GM19438 (cell line): ENCODE data around the gene SLC22A14.
"Not testable (repeated sequence)": the region's sequence is repeated elsewhere in the genome, so short reads cannot be mapped to it uniquely, and the experiment has no call there.

Experiments
- ATAC-seq: cut with Tn5 transposase; IDR thresholded peaks from one replicate; pipeline ENCODE4 v1.9.1; 2021; ENCODE audit warnings: low read depth; ENCODE audit not compliant: unreplicated experiment

SLC22A14 gene

DNA sequence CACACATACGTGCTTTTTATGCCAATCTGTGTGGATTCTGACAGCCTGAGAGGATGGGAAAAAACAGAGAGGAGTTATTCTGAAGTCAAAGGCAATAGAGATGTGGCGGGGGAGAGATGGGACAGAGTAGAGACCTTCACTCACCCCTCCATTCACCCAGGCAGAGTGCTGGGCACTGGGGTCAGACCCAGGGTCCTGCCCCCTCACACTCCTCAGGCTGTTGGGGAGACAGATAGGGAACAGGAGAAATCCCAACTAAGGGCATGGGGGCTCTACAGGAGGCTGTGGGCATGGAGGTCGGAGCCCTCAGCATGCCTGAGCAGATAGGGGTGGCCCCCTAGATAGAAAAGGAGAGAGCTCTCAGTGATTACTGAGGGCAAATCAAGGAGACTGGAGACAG lies 30.3 kb downstream of the SLC22A14 start:
- no peak for ATAC-seq

DNA sequence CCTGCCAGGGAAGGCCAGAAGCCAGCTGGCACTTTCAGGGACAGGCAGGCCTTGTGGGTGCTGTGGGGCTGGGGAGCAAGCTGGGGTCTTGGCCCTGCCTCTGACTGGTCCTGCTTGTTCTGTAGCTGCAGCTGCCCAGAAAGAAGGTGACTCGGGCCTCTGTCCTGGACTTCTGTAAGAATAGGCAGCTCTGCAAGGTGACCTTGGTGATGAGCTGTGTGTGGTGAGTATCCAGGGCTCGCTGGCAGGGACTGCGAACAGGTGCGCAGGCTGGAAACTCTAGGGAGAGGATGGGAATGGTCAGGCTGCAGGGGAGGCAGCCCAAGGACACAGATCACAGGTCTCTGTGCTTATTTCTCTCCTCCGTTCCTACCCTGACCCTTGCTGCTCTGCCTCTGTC lies 31.2 kb downstream of the SLC22A14 start:
- no peak for ATAC-seq

GRCh38 chr3:38313695-38314094 lies 31.6 kb downstream of the SLC22A14 start:
- no peak for ATAC-seq

GRCh38 chr3:38314112-38314763 lies 32.1 kb downstream of the SLC22A14 start:
- no peak for ATAC-seq

GRCh38 chr3:38314764-38315487 lies 32.8 kb downstream of the SLC22A14 start:
- ATAC-seq: no peak

DNA sequence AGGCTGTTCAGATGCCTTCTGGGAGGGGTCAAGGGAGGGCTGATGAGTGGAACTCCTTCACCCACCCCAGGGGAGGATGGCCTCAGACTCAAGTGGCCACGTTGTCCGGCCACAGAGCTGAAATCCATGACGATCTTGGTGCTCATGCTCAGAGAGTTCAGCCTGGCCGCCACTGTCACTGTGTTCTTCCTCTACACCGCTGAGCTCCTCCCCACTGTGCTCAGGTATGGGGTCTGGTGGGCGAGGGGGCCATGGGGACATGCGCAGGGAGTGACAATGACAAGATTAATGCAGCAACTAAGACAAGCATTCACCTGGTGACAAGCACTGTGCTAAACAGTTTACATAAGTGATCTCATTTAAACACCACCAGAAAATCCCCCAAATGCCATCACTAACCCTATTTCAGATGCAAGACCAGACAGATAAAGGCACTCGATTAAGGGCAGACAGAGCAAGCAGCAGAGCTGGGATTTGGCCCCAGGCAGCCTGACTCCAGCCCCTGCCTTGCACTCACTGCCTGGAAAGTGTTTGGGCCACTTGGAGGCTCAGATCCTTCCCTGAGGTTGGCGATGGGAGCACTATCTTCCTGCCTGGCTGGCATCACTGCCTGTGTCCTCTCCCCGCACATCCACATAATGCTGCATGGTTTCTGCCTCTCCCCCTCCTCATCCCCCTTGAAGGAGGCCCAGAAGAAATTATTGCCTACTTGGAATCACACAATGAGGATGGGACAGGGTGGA lies 33.6 kb downstream of the SLC22A14 start:
- ATAC-seq: no peak

DNA sequence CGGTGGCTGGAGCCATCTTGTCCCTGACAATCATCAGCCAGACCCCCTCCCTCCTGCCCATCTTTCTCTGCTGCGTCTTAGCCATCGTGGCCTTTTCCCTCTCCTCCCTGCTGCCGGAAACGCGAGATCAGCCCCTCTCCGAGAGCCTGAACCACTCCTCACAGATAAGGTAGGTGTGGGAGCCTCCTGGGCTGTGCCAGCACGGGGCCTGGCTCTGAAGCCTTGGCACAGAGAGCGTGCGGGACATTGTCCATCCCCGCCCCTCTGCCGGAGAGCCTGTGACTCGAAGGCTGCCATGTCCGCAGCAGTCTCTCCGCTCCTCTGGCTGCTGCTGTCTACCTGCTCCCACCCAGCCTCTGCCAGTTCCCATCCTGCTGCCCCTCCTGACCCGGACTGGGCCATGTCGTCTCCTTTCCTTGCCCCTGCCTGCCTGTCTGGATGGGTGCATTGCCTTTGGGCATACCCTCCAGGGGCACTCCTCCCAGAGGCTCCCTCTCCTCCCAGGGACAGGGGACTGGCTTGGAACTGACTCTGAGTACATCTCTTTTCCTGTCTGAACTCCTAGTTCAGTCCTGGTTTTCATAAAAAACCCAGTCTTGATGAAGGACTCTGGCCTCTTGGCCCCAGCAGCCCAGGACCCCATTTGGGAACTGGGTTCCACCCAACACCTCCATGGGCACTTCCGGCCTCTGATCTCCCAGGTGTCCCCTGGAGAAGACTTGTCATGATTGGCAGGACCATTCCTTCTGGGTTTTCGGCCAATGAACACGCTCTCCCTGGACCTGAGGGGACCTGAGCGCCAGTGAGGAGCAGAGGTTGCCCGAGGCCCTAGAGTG lies 34.5 kb downstream of the SLC22A14 start:
- no peak for ATAC-seq

- ATAC-seq: no peak
Measured at GRCh38 chr3:38317192-38317759, 35.2 kb downstream of the SLC22A14 start.

DNA sequence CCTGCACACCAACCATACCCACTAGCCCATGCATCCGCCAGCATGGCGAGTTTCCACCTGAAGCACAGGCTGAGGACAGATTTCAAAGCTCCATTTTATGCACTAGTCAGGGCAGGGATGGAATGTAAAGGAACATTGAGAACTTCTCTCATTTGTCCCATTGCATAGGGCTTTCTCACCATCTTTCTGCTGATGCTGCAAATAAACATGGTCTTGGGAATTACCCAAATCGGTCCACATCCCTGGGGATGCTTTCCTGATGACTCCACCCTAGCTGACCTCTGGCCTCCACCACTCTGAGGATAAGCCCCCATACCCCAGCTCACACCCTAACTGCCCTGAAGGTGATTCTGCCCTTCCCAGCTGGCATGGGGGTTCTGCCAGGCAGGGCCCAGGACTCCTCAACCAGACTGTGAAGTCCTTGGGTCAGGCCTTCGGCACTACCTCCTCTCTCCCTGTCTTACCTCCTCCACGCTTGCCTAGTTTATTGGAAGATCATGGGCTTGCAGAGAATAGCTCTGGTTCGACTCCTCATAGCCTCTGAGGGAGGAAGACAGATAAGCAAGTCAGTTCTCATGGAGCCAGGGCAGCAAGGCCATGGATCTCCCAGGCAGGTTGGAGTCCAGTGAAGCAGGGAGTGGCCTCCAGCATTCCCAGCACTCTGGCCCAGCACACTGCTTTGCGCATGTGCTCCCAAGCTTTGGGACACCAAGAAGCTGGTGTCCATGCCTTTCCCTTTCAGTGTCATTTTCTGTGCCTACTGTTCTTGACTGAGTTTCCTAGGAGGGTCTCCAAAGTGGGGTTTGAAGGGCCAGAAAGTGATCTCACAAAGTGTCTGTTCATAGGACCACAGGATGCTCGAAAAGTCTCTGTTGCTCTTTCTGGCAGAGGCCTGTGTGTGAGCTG lies 36.9 kb downstream of the SLC22A14 start:
- no peak for ATAC-seq

DNA sequence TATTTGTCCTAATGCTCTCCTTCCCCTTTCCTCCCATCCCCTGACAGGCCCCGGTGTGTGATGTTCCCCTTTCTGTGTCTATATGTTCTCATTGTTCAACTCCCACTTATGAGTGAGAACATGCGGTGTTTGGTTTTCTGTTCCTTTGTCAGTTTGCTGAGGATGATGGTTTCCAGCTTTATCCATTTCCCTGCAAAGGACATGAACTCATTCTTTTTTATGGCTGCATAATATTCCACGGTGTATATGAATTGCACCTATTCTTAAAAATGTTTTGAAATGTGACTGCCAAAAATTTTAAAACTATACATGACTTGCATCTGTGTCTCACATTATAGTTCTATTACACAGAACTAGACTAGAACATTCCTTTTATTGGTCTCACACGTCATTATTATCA lies 38.5 kb downstream of the SLC22A14 start:
- ATAC-seq: not testable (repeated sequence)

DNA sequence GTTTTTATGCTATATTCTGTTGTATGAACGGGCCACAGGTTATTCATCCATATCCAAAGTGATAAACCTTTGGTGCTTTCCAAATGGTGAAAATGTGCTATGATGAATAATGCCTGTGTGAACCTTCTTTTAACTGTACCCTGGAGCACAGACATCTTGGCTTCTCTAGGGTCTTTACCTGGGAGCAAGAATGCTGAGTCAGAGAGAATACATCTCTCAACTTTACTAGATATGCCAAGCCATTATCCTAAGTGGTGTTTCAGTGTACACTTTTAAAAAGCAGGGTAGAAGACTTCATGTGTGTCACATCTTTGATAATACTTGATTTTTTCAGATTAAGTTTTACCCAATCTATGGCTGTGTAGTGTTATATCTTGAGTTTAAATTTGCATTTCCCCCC lies 41.0 kb downstream of the SLC22A14 start:
- ATAC-seq: no peak

DNA sequence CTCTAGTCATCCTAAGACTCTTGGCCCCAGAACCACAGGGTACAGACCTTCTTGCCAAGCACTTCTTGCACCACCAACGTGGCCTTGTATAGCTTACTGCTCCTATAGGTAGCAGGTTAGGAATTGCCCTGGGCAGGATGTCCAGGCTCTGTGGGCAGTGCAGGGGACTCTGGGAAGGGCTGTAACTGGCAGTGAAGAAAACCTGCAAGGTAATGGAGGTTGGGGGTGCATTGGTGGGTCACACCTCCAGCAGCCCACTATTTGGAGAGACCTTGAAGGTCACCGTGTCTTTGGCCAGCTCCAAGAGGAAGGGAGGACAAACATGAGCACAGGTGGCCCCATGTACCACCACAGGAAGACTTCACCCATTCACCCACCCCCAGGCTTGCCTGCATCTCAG lies 43.2 kb downstream of the SLC22A14 start:
- ATAC-seq: no peak

DNA sequence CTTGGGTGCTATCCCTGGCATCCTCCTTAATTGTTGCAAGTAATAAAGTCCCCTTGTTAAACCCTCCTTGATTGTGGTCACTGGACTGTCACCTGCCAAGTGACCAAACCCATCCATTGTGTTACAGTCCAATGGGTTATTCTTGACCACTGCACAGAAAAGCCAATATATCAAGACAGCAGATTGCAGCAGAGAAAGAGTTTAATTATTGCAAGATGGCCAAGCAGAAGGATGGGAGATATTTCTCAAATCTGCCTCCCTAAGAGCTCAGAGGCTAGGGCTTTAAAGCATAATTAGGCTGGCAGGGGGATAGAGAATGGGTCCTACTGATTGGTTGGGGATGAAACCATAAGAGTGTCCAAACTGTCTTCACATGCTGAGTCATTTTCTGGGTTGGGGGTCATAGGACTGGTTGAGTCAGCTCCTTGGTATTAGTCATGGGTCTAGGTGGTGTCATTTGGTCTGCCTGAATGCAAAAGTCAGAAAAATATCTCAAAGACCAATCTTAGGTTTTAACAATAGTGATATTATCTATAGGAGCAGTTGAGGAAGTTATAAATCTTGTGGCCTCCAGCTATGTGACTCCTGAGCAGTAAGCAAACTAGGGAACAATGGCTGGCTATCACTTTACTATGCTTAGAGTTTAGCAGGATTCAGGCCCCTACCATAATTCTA lies 45.4 kb downstream of the SLC22A14 start:
- no peak for ATAC-seq

DNA sequence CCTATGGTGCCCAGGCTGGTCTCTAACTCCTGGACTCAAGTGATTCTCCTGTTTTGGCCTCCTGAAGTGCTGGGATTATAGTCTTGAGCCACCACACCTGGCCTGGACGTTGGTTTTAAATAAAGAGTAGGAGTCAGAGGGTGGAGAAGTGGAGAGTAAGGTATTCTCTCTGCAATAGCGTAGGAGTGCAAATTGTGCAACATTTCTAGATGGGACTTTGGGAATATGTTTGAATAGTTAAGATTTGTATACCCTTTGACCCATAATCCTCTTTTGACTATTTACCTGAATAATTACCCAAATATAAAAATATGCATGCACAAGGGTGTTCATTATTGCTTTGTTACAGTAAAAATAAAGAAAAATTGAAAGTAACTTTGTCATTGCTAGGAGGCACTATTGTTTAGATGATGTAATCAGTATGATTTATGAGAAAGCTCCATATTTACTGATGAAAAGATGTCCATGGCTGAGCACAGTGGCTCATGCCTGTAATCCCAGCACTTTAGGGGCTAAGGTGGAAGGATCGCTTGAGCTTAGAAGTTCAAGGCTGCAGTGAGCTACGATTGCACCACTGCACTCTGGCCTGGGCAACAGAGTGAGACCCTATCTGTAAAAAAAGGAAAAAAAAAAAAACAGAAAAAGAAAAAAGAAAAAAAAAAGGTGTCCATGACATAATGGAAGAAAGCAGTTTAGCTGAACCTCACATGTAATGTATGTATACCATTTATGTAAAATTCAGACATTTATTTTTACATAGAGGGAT lies 49.3 kb downstream of the SLC22A14 start:
- no peak for ATAC-seq

- no peak for ATAC-seq
Measured at GRCh38 chr3:38332201-38332600, 50.1 kb downstream of the SLC22A14 start.

GRCh38 chr3:38334142-38335055 lies 52.3 kb downstream of the SLC22A14 start:
- ATAC-seq: no peak

DNA sequence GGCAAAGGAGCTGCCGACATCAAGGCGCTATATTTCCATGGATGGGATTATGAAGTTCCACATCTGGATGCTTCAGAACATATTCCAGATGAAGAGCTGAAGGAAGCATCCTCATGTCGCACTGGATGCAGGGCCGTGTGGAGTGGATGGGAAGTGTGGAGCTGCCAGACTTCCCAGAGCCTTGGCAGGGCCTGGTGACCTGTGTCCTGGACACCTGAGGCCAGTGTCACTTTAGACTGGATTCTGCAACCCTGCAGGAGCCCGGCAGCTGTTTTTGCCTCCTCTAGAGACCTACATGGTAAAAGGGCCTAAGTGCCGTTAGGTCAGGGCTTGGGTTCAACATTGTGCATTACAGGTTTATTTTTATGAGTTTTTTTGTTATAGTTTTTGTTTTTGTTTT lies 53.2 kb downstream of the SLC22A14 start:
- no peak for ATAC-seq
